ENCODE data around the gene TCN2.

TCN2 gene

DNA sequence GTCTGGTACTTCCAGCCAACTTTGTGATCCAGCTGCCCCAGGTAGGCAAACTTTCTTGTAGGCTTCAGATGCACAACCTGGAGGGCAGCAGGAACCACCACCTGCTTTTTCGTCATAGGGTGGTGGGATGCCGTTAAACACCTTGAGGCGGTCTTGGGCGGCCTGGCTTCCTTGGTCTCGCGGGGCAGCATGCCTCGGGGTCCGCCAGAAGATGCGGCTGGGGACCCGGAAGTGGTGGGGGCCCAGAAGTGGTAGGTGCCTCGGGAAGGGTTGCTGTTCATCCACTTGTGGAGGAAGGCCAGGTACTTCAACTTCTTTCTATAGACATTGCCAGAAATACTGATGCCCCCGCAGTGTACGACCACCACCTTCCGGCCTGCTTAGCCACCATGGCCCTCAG, 47.4 kb downstream of the TCN2 start:
- TF ChIP-seq BACH2 (CRISPR knock-in tag; IDR thresholded peaks at IDR 0.05; ENCODE audit: borderline replicate concordance) (no peak), ZNF70 (CRISPR knock-in tag; IDR thresholded peaks at IDR 0.05) (no peak), PPARA (CRISPR knock-in tag; IDR thresholded peaks at IDR 0.05; ENCODE audit: borderline replicate concordance) (no peak), TOX (CRISPR knock-in tag; IDR thresholded peaks at IDR 0.05; ENCODE audit: borderline replicate concordance) (no peak), ISL1 (CRISPR knock-in tag; IDR thresholded peaks at IDR 0.05) (no peak), ESRRG (CRISPR knock-in tag; IDR thresholded peaks at IDR 0.05) (no peak), ARNTL (CRISPR knock-in tag; IDR thresholded peaks at IDR 0.05; ENCODE audit: borderline replicate concordance, low read depth) (no peak), ZFP30 (CRISPR knock-in tag; IDR thresholded peaks at IDR 0.05) (no peak)
- TF ChIP-seq, protein P1, sequence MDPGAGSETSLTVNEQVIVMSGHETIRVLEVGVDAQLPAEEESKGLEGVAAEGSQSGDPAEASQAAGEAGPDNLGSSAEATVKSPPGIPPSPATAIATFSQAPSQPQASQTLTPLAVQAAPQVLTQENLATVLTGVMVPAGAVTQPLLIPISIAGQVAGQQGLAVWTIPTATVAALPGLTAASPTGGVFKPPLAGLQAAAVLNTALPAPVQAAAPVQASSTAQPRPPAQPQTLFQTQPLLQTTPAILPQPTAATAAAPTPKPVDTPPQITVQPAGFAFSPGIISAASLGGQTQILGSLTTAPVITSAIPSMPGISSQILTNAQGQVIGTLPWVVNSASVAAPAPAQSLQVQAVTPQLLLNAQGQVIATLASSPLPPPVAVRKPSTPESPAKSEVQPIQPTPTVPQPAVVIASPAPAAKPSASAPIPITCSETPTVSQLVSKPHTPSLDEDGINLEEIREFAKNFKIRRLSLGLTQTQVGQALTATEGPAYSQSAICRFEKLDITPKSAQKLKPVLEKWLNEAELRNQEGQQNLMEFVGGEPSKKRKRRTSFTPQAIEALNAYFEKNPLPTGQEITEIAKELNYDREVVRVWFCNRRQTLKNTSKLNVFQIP (CRISPR knock-in tag; IDR thresholded peaks at IDR 0.05; ENCODE audit: borderline replicate concordance, low read depth): no peak
- TF ChIP-seq, protein P2, sequence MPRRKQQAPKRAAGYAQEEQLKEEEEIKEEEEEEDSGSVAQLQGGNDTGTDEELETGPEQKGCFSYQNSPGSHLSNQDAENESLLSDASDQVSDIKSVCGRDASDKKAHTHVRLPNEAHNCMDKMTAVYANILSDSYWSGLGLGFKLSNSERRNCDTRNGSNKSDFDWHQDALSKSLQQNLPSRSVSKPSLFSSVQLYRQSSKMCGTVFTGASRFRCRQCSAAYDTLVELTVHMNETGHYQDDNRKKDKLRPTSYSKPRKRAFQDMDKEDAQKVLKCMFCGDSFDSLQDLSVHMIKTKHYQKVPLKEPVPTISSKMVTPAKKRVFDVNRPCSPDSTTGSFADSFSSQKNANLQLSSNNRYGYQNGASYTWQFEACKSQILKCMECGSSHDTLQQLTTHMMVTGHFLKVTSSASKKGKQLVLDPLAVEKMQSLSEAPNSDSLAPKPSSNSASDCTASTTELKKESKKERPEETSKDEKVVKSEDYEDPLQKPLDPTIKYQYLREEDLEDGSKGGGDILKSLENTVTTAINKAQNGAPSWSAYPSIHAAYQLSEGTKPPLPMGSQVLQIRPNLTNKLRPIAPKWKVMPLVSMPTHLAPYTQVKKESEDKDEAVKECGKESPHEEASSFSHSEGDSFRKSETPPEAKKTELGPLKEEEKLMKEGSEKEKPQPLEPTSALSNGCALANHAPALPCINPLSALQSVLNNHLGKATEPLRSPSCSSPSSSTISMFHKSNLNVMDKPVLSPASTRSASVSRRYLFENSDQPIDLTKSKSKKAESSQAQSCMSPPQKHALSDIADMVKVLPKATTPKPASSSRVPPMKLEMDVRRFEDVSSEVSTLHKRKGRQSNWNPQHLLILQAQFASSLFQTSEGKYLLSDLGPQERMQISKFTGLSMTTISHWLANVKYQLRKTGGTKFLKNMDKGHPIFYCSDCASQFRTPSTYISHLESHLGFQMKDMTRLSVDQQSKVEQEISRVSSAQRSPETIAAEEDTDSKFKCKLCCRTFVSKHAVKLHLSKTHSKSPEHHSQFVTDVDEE (CRISPR knock-in tag; IDR thresholded peaks at IDR 0.05): no peak
- no peak for ATAC-seq

DNA sequence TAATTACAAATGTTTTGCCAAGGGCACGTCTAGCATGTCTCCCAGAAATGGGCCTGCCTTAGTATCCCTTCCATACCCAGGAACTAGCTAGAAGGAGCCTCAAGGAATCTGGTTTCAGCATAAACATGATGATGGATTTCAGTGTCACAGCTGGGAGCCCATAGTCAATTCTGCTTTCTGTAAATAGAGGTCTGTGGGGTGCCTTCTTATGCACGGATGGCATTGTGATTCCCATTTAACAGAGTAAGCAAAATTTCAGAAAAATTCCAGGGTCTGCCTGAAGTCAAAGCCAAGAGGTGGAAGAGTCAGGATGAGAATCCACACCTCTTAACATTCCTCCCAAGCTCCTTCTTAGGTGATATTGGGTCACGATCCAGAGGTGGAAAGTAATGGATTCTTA, 48.6 kb downstream of the TCN2 start:
- no peak for ATAC-seq
- TF ChIP-seq ESRRG (CRISPR knock-in tag; IDR thresholded peaks at IDR 0.05) (no peak), PPARA (CRISPR knock-in tag; IDR thresholded peaks at IDR 0.05; ENCODE audit: borderline replicate concordance) (no peak), ZNF70 (CRISPR knock-in tag; IDR thresholded peaks at IDR 0.05) (no peak), ISL1 (CRISPR knock-in tag; IDR thresholded peaks at IDR 0.05) (no peak), CSDC2 (CRISPR knock-in tag; IDR thresholded peaks at IDR 0.05) (no peak), ZNF8 (CRISPR knock-in tag; IDR thresholded peaks at IDR 0.05) (no peak), ZFP3 (CRISPR knock-in tag; IDR thresholded peaks at IDR 0.05) (no peak), ARNTL (CRISPR knock-in tag; IDR thresholded peaks at IDR 0.05; ENCODE audit: borderline replicate concordance, low read depth) (no peak), RARB (CRISPR knock-in tag; IDR thresholded peaks at IDR 0.05) (no peak)
- TF ChIP-seq, protein P3, sequence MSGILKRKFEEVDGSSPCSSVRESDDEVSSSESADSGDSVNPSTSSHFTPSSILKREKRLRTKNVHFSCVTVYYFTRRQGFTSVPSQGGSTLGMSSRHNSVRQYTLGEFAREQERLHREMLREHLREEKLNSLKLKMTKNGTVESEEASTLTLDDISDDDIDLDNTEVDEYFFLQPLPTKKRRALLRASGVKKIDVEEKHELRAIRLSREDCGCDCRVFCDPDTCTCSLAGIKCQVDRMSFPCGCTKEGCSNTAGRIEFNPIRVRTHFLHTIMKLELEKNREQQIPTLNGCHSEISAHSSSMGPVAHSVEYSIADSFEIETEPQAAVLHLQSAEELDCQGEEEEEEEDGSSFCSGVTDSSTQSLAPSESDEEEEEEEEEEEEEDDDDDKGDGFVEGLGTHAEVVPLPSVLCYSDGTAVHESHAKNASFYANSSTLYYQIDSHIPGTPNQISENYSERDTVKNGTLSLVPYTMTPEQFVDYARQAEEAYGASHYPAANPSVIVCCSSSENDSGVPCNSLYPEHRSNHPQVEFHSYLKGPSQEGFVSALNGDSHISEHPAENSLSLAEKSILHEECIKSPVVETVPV (CRISPR knock-in tag; IDR thresholded peaks at IDR 0.05): no peak

DNA sequence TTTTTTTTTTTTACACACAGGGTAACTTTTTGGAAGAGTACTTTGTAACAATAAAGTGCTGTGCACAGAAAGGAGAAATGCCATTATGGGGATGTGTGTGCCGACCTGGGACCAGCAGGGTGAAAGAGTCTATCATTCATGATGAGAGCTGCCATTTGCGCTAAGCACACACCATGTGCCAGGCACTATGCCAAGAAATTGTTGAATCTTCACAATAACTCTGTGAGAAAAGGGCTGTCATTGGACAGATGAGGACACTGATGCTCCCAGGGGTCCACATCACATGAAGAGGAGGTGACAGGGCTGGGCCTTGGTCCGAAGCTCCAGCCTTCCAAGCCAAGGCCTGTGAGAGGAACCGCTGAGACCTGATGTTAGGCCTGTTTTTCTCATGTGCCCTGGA, 55.1 kb downstream of the TCN2 start:
- TF ChIP-seq, protein P4, sequence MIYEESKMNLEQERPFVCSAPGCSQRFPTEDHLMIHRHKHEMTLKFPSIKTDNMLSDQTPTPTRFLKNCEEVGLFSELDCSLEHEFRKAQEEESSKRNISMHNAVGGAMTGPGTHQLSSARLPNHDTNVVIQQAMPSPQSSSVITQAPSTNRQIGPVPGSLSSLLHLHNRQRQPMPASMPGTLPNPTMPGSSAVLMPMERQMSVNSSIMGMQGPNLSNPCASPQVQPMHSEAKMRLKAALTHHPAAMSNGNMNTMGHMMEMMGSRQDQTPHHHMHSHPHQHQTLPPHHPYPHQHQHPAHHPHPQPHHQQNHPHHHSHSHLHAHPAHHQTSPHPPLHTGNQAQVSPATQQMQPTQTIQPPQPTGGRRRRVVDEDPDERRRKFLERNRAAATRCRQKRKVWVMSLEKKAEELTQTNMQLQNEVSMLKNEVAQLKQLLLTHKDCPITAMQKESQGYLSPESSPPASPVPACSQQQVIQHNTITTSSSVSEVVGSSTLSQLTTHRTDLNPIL (CRISPR knock-in tag; IDR thresholded peaks at IDR 0.05; ENCODE audit: low read depth): no peak
- no peak for TF ChIP-seq ZC3H10 (CRISPR knock-in tag; IDR thresholded peaks at IDR 0.05)
- TF ChIP-seq, protein P2 (CRISPR knock-in tag; IDR thresholded peaks at IDR 0.05): no peak
- TF ChIP-seq TCF4 (CRISPR knock-in tag; IDR thresholded peaks at IDR 0.05; ENCODE audit: borderline replicate concordance): no peak
- no peak for TF ChIP-seq PPARA (CRISPR knock-in tag; IDR thresholded peaks at IDR 0.05; ENCODE audit: borderline replicate concordance)
- ATAC-seq: no peak

DNA sequence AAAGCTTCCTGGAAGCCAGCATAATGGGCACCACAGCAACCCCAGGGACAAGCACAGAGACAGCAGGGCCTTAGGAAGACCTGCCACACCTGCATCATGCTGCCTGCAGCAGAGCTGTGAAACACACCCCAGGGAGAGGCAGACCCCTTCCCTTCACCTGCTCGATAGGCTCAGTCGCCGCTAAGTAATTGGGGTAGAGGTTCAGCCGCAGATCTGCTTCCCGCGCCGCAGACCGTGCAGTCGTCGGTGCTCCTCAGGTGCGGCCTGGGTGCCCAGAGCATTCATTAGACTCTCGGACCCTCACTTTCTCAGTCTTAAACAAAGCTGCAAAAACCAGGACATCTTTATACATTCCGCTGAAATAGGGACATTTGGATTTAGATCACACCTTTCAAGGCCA, 57.8 kb downstream of the TCN2 start:
- TF ChIP-seq, protein P5, sequence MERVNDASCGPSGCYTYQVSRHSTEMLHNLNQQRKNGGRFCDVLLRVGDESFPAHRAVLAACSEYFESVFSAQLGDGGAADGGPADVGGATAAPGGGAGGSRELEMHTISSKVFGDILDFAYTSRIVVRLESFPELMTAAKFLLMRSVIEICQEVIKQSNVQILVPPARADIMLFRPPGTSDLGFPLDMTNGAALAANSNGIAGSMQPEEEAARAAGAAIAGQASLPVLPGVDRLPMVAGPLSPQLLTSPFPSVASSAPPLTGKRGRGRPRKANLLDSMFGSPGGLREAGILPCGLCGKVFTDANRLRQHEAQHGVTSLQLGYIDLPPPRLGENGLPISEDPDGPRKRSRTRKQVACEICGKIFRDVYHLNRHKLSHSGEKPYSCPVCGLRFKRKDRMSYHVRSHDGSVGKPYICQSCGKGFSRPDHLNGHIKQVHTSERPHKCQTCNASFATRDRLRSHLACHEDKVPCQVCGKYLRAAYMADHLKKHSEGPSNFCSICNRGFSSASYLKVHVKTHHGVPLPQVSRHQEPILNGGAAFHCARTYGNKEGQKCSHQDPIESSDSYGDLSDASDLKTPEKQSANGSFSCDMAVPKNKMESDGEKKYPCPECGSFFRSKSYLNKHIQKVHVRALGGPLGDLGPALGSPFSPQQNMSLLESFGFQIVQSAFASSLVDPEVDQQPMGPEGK (CRISPR knock-in tag; IDR thresholded peaks at IDR 0.05; ENCODE audit: borderline replicate concordance): no peak
- no peak for TF ChIP-seq BACH2 (CRISPR knock-in tag; IDR thresholded peaks at IDR 0.05; ENCODE audit: borderline replicate concordance)
- no peak for TF ChIP-seq ARNTL (CRISPR knock-in tag; IDR thresholded peaks at IDR 0.05; ENCODE audit: borderline replicate concordance, low read depth)
- no peak for TF ChIP-seq ZNF70 (CRISPR knock-in tag; IDR thresholded peaks at IDR 0.05)
- TF ChIP-seq PPARA (CRISPR knock-in tag; IDR thresholded peaks at IDR 0.05; ENCODE audit: borderline replicate concordance): no peak
- TF ChIP-seq TCF4 (CRISPR knock-in tag; IDR thresholded peaks at IDR 0.05; ENCODE audit: borderline replicate concordance): no peak
- TF ChIP-seq ZC3H10 (CRISPR knock-in tag; IDR thresholded peaks at IDR 0.05): no peak
- TF ChIP-seq RARB (CRISPR knock-in tag; IDR thresholded peaks at IDR 0.05): no peak
- no peak for TF ChIP-seq OSR1 (CRISPR knock-in tag; IDR thresholded peaks at IDR 0.05)
- TF ChIP-seq ESRRG (CRISPR knock-in tag; IDR thresholded peaks at IDR 0.05): no peak
- ATAC-seq: no peak
